ENCODE results near the gene GBX2.

DNA sequence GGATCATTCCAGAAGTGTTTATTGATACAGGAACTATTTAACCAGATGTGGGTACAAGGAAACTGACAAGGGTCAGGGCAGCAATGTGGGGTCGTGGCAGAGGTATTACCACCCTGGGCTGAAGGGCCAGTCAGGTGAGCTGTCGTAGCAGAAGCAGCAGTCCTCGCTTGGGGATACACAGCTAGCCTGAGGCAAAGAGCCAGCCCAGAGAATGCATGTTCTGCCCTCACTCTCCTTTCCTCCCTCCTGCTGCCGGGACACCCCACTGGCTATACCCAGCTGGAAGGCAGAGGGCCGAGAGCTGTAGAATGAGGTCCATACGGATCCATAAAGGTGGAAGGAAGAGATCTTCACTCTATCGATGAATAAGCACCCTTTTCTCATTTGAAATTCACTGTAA, 32.2 kb upstream of the GBX2 start:
- TF ChIP-seq POLR2AphosphoS5 (IDR thresholded peaks at IDR 0.05; ENCODE audit: low read depth, low read length) (no peak), TAF1 (IDR thresholded peaks at IDR 0.05; ENCODE audit: borderline replicate concordance, low read depth, low read length) (no peak)

All from GM12892 (cell line).